ENCODE measurements around the gene POFUT1. TPM values are rescaled to one million over a fixed set of nuclear protein-coding genes. Genes with fewer than 3 reads are reported as not detected.

Gene POFUT1
- polyA plus RNA-seq, 1 donor (not counting 4 experiments of a cell fraction or from before 2014, with no cell fraction given), result 25.1 TPM

- DNase-seq (ENCODE audit: low read depth, low spot score) (no peak), FAIRE-seq (no peak)
- H2AFZ ChIP-seq (ENCODE audit: control insufficient read depth, low read length), result no peak overlapping the region
- peaks cover 24% of the 10 kb centered on the region for H3K4me1 ChIP-seq (ENCODE audit: control insufficient read depth, extremely low read depth, insufficient read depth, low read length)
- no peak overlapping the region for H3K4me3 ChIP-seq (ENCODE audit: control insufficient read depth in 2 of 3, extremely low read depth in 1 of 3, insufficient read depth in 2 of 3, low read depth in 1 of 3, low read length in 3 of 3)
- H3K9ac ChIP-seq (ENCODE audit: control insufficient read depth, extremely low read depth, insufficient read depth, low read length), result no peak overlapping the region
- no peaks in the 10 kb centered on the region for H3K9me3 ChIP-seq (ENCODE audit: control insufficient read depth, low read depth, low read length)
- H3K27ac ChIP-seq (ENCODE audit: control insufficient read depth, insufficient read depth, low read length), result no peak overlapping the region
- H3K79me2 ChIP-seq (ENCODE audit: control insufficient read depth, insufficient read depth, low read length), result peaks cover 52% of the 10 kb centered on the region
- no peak overlapping the region for H3K4me2 ChIP-seq (ENCODE audit: control insufficient read depth, extremely low read depth, insufficient read depth, low read depth, low read length)
- TF ChIP-seq, protein P1, sequence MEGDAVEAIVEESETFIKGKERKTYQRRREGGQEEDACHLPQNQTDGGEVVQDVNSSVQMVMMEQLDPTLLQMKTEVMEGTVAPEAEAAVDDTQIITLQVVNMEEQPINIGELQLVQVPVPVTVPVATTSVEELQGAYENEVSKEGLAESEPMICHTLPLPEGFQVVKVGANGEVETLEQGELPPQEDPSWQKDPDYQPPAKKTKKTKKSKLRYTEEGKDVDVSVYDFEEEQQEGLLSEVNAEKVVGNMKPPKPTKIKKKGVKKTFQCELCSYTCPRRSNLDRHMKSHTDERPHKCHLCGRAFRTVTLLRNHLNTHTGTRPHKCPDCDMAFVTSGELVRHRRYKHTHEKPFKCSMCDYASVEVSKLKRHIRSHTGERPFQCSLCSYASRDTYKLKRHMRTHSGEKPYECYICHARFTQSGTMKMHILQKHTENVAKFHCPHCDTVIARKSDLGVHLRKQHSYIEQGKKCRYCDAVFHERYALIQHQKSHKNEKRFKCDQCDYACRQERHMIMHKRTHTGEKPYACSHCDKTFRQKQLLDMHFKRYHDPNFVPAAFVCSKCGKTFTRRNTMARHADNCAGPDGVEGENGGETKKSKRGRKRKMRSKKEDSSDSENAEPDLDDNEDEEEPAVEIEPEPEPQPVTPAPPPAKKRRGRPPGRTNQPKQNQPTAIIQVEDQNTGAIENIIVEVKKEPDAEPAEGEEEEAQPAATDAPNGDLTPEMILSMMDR (optimal IDR thresholded peaks at IDR 0.05 in 1 of 3, IDR thresholded peaks at IDR 0.05 in 1 of 3, conservative IDR thresholded peaks at IDR 0.05 in 1 of 3; ENCODE audit: extremely low read depth in 1 of 3, insufficient read depth in 2 of 3, low read length in 3 of 3), result no peak
- TF ChIP-seq EZH2 (IDR thresholded peaks at IDR 0.05; ENCODE audit: low read length), result no peak
- dilution Hi-C loops (cut with MboI; ENCODE audit: extremely low pct_ligation_motif_present, low sequenced_read_pairs), result no loop called here
- no peaks in the 10 kb centered on the region for H4K20me1 ChIP-seq (ENCODE audit: control insufficient read depth, extremely low read depth, insufficient read depth, low read length)
- peaks cover 8 to 13% of the 10 kb centered on the region in 2 experiments for H3K36me3 ChIP-seq (ENCODE audit: control insufficient read depth in 2 of 2, extremely low read depth in 1 of 2, insufficient read depth in 2 of 2, low read length in 2 of 2)
- no peaks in the 10 kb centered on the region for H3K27me3 ChIP-seq (ENCODE audit: control insufficient read depth, extremely low read depth, insufficient read depth, low read length)
- H3K9me1 ChIP-seq (ENCODE audit: control insufficient read depth, extremely low read depth, insufficient read depth, low read length), result no peaks in the 10 kb centered on the region
Measured at GRCh38 chr20:32209850-32210605, 2.3 kb downstream of the POFUT1 start.

DNA sequence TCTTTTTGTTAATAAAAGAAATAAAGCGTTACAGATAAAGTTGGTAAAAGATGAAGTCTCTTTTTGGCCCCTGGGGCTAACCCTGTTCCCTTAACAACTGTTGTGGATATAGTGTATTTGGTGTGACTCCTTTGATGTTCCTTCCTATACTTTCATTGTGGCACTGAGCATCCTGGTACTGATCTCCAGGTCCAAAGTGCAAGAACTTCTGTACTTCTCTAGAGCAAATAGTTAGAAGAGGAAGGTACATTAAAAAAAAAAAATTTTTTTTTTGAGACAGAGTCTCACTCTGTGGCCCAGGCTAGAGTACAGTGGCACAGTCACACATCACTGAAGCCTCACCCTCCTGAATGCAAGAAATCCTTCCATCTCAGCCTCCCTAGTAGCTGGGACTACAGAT is 6.2 kb downstream of the POFUT1 start:
- dilution Hi-C loops (cut with MboI; ENCODE audit: extremely low pct_ligation_motif_present, low sequenced_read_pairs), result no loop called here
- Histone ChIP-seq H3K9me1 (ENCODE audit: control insufficient read depth, extremely low read depth, insufficient read depth, low read length) (no peaks in the 10 kb centered on the region), H2AFZ (ENCODE audit: control insufficient read depth, low read length) (no peak overlapping the region), H3K79me2 (ENCODE audit: control insufficient read depth, insufficient read depth, low read length) (peaks cover 16% of the 10 kb centered on the region), H4K20me1 (ENCODE audit: control insufficient read depth, extremely low read depth, insufficient read depth, low read length) (no peaks in the 10 kb centered on the region), H3K4me3 (ENCODE audit: control insufficient read depth in 2 of 3, extremely low read depth in 1 of 3, insufficient read depth in 2 of 3, low read depth in 1 of 3, low read length in 3 of 3) (no peak overlapping the region), H3K4me2 (ENCODE audit: control insufficient read depth, extremely low read depth, insufficient read depth, low read depth, low read length) (no peak overlapping the region), H3K27me3 (ENCODE audit: control insufficient read depth, extremely low read depth, insufficient read depth, low read length) (no peaks in the 10 kb centered on the region), H3K4me1 (ENCODE audit: control insufficient read depth, extremely low read depth, insufficient read depth, low read length) (peaks cover 2% of the 10 kb centered on the region), H3K27ac (ENCODE audit: control insufficient read depth, insufficient read depth, low read length) (no peak overlapping the region), H3K36me3 (ENCODE audit: control insufficient read depth in 2 of 2, extremely low read depth in 1 of 2, insufficient read depth in 2 of 2, low read length in 2 of 2) (peaks cover 27 to 37% of the 10 kb centered on the region in 2 experiments), H3K9me3 (ENCODE audit: control insufficient read depth, low read depth, low read length) (no peaks in the 10 kb centered on the region), H3K9ac (ENCODE audit: control insufficient read depth, extremely low read depth, insufficient read depth, low read length) (no peak overlapping the region)
- FAIRE-seq (no peak), DNase-seq (ENCODE audit: low read depth, low spot score) (no peak)
- TF ChIP-seq EZH2 (IDR thresholded peaks at IDR 0.05; ENCODE audit: low read length), result no peak
- TF ChIP-seq, protein P1 (optimal IDR thresholded peaks at IDR 0.05 in 1 of 3, IDR thresholded peaks at IDR 0.05 in 1 of 3, conservative IDR thresholded peaks at IDR 0.05 in 1 of 3; ENCODE audit: extremely low read depth in 1 of 3, insufficient read depth in 2 of 3, low read length in 3 of 3), result no peak
